Uterus (tissue), 4 donors: ENCODE measurements around the gene CEP104. TPM values are rescaled to one million over a fixed set of nuclear protein-coding genes. Genes with fewer than 3 reads are reported as not detected.

ENCODE experiments used
- DNase-seq, 2 donors: peaks; one replicate each; pipeline ENCODE4 v3.0.0-alpha.2; 2019 to 2020
- H3K27ac ChIP-seq, 2 donors: fragments of 200-600 bp; sonication (generic); 1 replicate in 1 of 2; 2 replicates in 1 of 2; pipeline ENCODE4 v1.5.1; 2016 to 2018
- H3K27me3 ChIP-seq, 2 donors: fragments of 200-600 bp; sonication (generic); one replicate each; pipeline ENCODE4 v1.5.1; 2018 to 2019; ENCODE audit warnings: control low read depth in 1 of 2
- H3K36me3 ChIP-seq, 2 donors: fragments of 200-600 bp; sonication (generic); one replicate each; pipeline ENCODE4 v1.5.1; 2019; ENCODE audit warnings: control low read depth in 1 of 2
- H3K4me1 ChIP-seq, 2 donors: fragments of 200-600 bp; sonication (generic); one replicate each; pipeline ENCODE4 v1.5.1; 2018 to 2019; ENCODE audit warnings: control low read depth in 1 of 2
- H3K4me3 ChIP-seq, 2 donors: fragments of 200-600 bp; sonication (generic); 1 replicate in 1 of 2; 2 replicates in 1 of 2; pipeline ENCODE4 v1.5.1; 2018 to 2019; ENCODE audit warnings: mild to moderate bottlenecking in 1 of 2
- H3K9me3 ChIP-seq, 2 donors: fragments of 200-600 bp; sonication (generic); one replicate each; pipeline ENCODE4 v1.5.1; 2019; ENCODE audit warnings: control low read depth in 1 of 2
- CTCF ChIP-seq, 4 experiments: fragments of 200-600 bp in 2 of 4; fragments of 450-650 bp in 2 of 4; sonication (generic) in 2 of 4; IDR thresholded peaks; one replicate each; pipeline ENCODE4 v1.5.1; 2016 to 2019; ENCODE audit warnings: antibody characterized with exemption in 4 of 4, mild to moderate bottlenecking in 2 of 4, moderate library complexity in 1 of 4
- POLR2A ChIP-seq, 2 donors: fragments of 450-650 bp; IDR thresholded peaks; one replicate each; pipeline ENCODE4 v1.6.1; 2016; ENCODE audit warnings: antibody characterized with exemption in 2 of 2, mild to moderate bottlenecking in 1 of 2, moderate library complexity in 1 of 2
- intact Hi-C: fragments of 100-400 bp; cut with DNase I; formaldehyde crosslinking; loops from one replicate; pipeline ENCODE4 v1.15.1; 2023; ENCODE audit warnings: low total_unique reads
- total RNA-seq, 4 donors: library from RNA; depleted of rRNA in 3 of 4; stranded (reverse); fragments of >200 nt in 3 of 4; gene quantifications; one replicate each; pipeline versions ENCODE4 v1.1.0 to v1.2.4, GENCODE V29; 2014 to 2023
- donor health status: DM: yes; HTN: yes; CAD: no.

Gene CEP104
- total RNA-seq, 4 donors from 2014 or later = 10.5 to 43.2 (median 22.1) TPM

GRCh38 chr1:3786468-3787348 is 70.3 kb downstream of the CEP104 start:
- Histone ChIP-seq H3K27me3 (no peaks in the 10 kb centered on the region), H3K36me3 (no peaks in the 10 kb centered on the region), H3K4me3 (no peak overlapping the region), H3K9me3 (no peaks in the 10 kb centered on the region), H3K27ac (no peak overlapping the region), H3K4me1 (peaks cover 0 to 4% of the 10 kb centered on the region in 2 donors)
- intact Hi-C loops = no loop called here
- TF ChIP-seq CTCF (IDR thresholded peaks at IDR 0.05) (no peak), POLR2A (IDR thresholded peaks at IDR 0.05) (no peak)
- no peak for DNase-seq

DNA sequence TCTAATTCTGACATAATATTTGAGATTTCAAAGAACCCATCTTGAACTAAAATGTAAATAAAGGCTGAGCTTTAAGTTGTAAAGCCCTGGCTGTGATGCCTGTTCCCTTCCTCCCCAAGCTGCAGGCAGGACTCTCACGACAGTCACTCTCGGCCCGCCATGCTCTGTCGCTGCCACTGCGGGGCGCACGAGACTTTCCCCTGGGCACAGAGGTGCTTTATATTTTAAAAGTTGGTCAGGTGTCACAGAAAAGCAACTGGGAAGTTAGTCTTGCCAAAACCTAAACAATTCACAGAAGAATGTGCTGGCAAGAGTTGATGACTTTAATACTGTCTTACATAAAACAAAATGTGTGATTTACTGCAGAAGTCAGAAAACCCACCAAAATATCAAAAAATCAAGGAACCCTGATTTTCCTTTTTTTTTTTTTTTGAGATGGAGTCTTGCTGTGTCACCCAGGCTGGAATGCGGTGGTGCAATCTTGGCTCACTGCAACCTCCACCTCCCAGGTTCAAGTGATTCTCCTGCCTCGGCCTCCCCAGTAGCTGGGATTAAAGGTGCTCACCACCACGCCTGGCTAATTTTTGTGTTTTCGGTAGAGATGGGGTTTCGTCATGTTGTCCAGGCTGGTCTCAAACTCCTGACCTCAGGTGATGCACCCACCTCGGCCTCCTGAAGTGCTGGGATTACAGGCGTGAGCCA is 71.4 kb downstream of the CEP104 start:
- Histone ChIP-seq H3K4me3 (no peak overlapping the region), H3K36me3 (no peaks in the 10 kb centered on the region), H3K4me1 (peaks cover 0 to 4% of the 10 kb centered on the region in 2 donors), H3K27me3 (no peaks in the 10 kb centered on the region), H3K27ac (no peak overlapping the region), H3K9me3 (no peaks in the 10 kb centered on the region)
- intact Hi-C loops = no loop called here
- no peak for DNase-seq
- no peak for TF ChIP-seq POLR2A (IDR thresholded peaks at IDR 0.05)
- no peak for TF ChIP-seq CTCF (IDR thresholded peaks at IDR 0.05)

DNA sequence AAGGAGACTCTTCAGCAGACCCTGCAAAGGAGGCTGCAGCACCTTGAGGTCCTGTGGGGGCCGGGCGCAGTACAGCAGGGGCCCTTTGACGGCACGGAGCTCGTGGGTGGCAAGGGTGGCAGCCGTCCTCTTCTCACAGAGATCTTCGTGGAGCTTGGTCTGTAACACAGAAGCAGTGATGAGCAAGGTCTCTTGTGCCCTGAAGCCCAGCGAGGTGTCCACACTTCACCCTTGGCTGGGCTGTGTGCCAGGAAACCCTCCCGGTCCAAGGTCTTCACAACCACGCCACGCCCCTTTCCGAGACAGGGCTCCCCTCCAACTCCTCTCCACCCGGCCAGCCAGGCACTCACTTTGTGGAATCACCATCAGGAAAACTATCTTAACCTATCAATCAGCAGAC is 72.0 kb downstream of the CEP104 start:
- Histone ChIP-seq H3K36me3 (no peaks in the 10 kb centered on the region), H3K27me3 (no peaks in the 10 kb centered on the region), H3K9me3 (no peaks in the 10 kb centered on the region), H3K4me3 (no peak overlapping the region), H3K27ac (no peak overlapping the region), H3K4me1 (no peaks in the 10 kb centered on the region)
- intact Hi-C loops = no loop called here
- no peak for DNase-seq
- TF ChIP-seq CTCF (IDR thresholded peaks at IDR 0.05) (no peak), POLR2A (IDR thresholded peaks at IDR 0.05) (no peak)

- TF ChIP-seq POLR2A (IDR thresholded peaks at IDR 0.05) = no peak
- TF ChIP-seq CTCF (IDR thresholded peaks at IDR 0.05) = no peak
- Histone ChIP-seq H3K27ac (no peak overlapping the region), H3K4me3 (no peak overlapping the region)
These were observed 73.1 kb downstream of the CEP104 start for GRCh38 chr1:3783651-3784474.

More at GRCh38 chr1:3783651-3784474, 73.1 kb downstream of the CEP104 start:
- Histone ChIP-seq H3K9me3 (no peaks in the 10 kb centered on the region), H3K4me1 (no peaks in the 10 kb centered on the region), H3K27me3 (no peaks in the 10 kb centered on the region), H3K36me3 (no peaks in the 10 kb centered on the region)
- intact Hi-C loops = no loop called here
- DNase-seq = no peak
